PC-9 (cell line): ENCODE results near the gene PCDHA5. TPM values are rescaled to one million over a fixed set of nuclear protein-coding genes. Genes with fewer than 3 reads are reported as not detected.

Experiments used
- BruUV-seq: library from RNA; stranded (reverse); fragments of 400-500 nt; replicated peaks from 2 replicates; lab custom pipeline; 2021; lab: Mats Ljungman, UMichigan
- CTCF ChIA-PET: fragments of 300-600 bp; sonication (Branson Sonifier 250); formaldehyde crosslinking; loops from one replicate; lab custom pipeline; 2022; ENCODE audit warnings: antibody characterized with exemption; lab: Charles Lee
- POLR2A ChIA-PET: fragments of 300-600 bp; sonication (Branson Sonifier 250); formaldehyde crosslinking; loops from one replicate; lab custom pipeline; 2022; ENCODE audit warnings: antibody characterized with exemption; ENCODE audit not compliant: unreplicated experiment; lab: Charles Lee
- DNase-seq, 2 experiments: peaks; one replicate each; pipeline versions ENCODE4 v3.0.0 to v3.0.0-alpha.2; 2015 to 2022; ENCODE audit warnings: mixed read lengths in 1 of 2
- H2AFZ ChIP-seq: fragments of 200-600 bp; sonication (generic); 2 replicates; pipeline ENCODE4 v1.8.1; 2017; ENCODE audit warnings: antibody characterized with exemption
- H3F3A ChIP-seq: fragments of 200-600 bp; sonication (generic); 2 replicates; pipeline ENCODE4 v1.8.1; 2017; ENCODE audit warnings: antibody characterized with exemption, mild to moderate bottlenecking, low read depth; ENCODE audit not compliant: insufficient read depth
- H3K27ac ChIP-seq: fragments of 200-600 bp; sonication (generic); 2 replicates; pipeline ENCODE4 v1.6.1; 2016; ENCODE audit warnings: mixed run types
- H3K27me3 ChIP-seq: fragments of 200-600 bp; sonication (generic); 2 replicates; pipeline ENCODE4 v1.6.1; 2016; ENCODE audit warnings: low read depth, mixed run types; ENCODE audit not compliant: insufficient read depth
- H3K36me3 ChIP-seq: fragments of 200-600 bp; sonication (generic); 2 replicates; pipeline ENCODE4 v1.6.1; 2016; ENCODE audit warnings: low read depth, mixed run types
- H3K4me1 ChIP-seq: fragments of 200-600 bp; sonication (generic); replicated peaks from 2 replicates; pipeline ENCODE4 v1.6.1; 2016; ENCODE audit warnings: mixed run types; ENCODE audit not compliant: insufficient read depth
- H3K4me2 ChIP-seq: fragments of 200-600 bp; sonication (generic); 2 replicates; pipeline ENCODE4 v1.6.1; 2017; ENCODE audit warnings: mixed run types
- H3K4me3 ChIP-seq: fragments of 200-600 bp; sonication (generic); 2 replicates; pipeline ENCODE4 v1.6.1; 2016; ENCODE audit warnings: mixed run types
- H3K79me2 ChIP-seq: fragments of 200-600 bp; sonication (generic); 2 replicates; pipeline ENCODE4 v1.6.1; 2017; ENCODE audit warnings: low read depth, mixed run types
- H3K9me2 ChIP-seq: fragments of 200-600 bp; sonication (generic); 2 replicates; pipeline ENCODE4 v1.8.1; 2017; ENCODE audit warnings: mild to moderate bottlenecking; ENCODE audit not compliant: insufficient read depth
- H3K9me3 ChIP-seq: fragments of 200-600 bp; sonication (generic); 2 replicates; pipeline ENCODE4 v1.8.1; 2016; ENCODE audit warnings: low read depth; ENCODE audit not compliant: insufficient read depth
- H4K20me1 ChIP-seq: fragments of 200-600 bp; sonication (generic); 2 replicates; pipeline ENCODE4 v1.8.1; 2017; ENCODE audit not compliant: insufficient read depth
- CTCF ChIP-seq: fragments of 200-600 bp; sonication (generic); conservative IDR thresholded peaks from 2 replicates; pipeline ENCODE4 v1.6.1; 2017; ENCODE audit warnings: mixed run types, antibody characterized with exemption, mild to moderate bottlenecking, moderate library complexity
- EZH2 ChIP-seq: fragments of 200-600 bp; sonication (generic); IDR thresholded peaks from 2 replicates; pipeline ENCODE4 v1.8.0; 2017; ENCODE audit warnings: antibody characterized with exemption, low read depth
- intact Hi-C: fragments of 100-400 bp; cut with micrococcal nuclease; formaldehyde crosslinking; loops from one replicate; pipeline ENCODE4 v1.10.0; 2022; ENCODE audit not compliant: unreplicated experiment
- total RNA-seq: library from RNA; stranded (reverse); gene quantifications from 2 replicates; pipeline ENCODE4 v1.2.3, GENCODE V29; 2021

The PCDHA5 gene
- total RNA-seq, 1 experiment from 2014 or later: not detected

- Histone ChIP-seq H3K36me3 (no peaks in the 10 kb centered on the region), H4K20me1 (no peaks in the 10 kb centered on the region), H3K9me3 (peaks cover 4% of the 10 kb centered on the region; the same call in 1 of the 2 replicates), H3K79me2 (no peaks in the 10 kb centered on the region), H3K27ac (no peak within 1 kb of the TSS), H3K4me1 (no peaks in the 10 kb centered on the region), H3K9me2 (no peaks in the 10 kb centered on the region), H2AFZ (no peak within 1 kb of the TSS), H3F3A (no peaks in the 10 kb centered on the region), H3K4me2 (no peak within 1 kb of the TSS), H3K27me3 (no peaks in the 10 kb centered on the region), H3K4me3 (no peak within 1 kb of the TSS)
- intact Hi-C loops: no loop called here
- peak; percentile 25; the same call in 1 of the 2 replicates for TF ChIP-seq CTCF
- no peak for TF ChIP-seq EZH2
- no TSS peak for BruUV-seq
- CTCF ChIA-PET: no interaction called here
- POLR2A ChIA-PET: no interaction called here
- no peak for DNase-seq
Measured at GRCh38 chr5:140855772-140856674, 34.6 kb downstream of the PCDHA5 start, which contains the start of gene PCDHA10. PCDHA10 (plus strand) TSS chr5:140855897; CDS start chr5:140856049, 152 bp downstream.

GRCh38 chr5:140857177-140857986, 36.0 kb downstream of the PCDHA5 start:
- intact Hi-C loops: no loop called here
- ChIA-PET POLR2A (no interaction called here), CTCF (no interaction called here)

More at GRCh38 chr5:140857177-140857986, 36.0 kb downstream of the PCDHA5 start:
- Histone ChIP-seq H3K27me3 (no peaks in the 10 kb centered on the region), H3F3A (no peaks in the 10 kb centered on the region), H4K20me1 (no peaks in the 10 kb centered on the region), H3K36me3 (no peaks in the 10 kb centered on the region), H2AFZ (no peak overlapping the region), H3K4me3 (no peak overlapping the region), H3K4me1 (no peaks in the 10 kb centered on the region), H3K4me2 (no peak overlapping the region), H3K27ac (no peak overlapping the region), H3K9me3 (peaks cover 4% of the 10 kb centered on the region; the same call in 1 of the 2 replicates), H3K79me2 (no peaks in the 10 kb centered on the region), H3K9me2 (no peaks in the 10 kb centered on the region)
- TF ChIP-seq CTCF (no peak), EZH2 (no peak)
- no peak for DNase-seq
- BruUV-seq: no TSS peak
